HG02623 (cell line): ENCODE measurements around the gene CARD6.
A peak's percentile ranks its signal among the peaks of the same experiment; 100 is the strongest.
"Not testable (repeated sequence)": the region's sequence is repeated elsewhere in the genome, so short reads cannot be mapped to it uniquely, and the experiment has no call there.

ENCODE experiments used
- ATAC-seq: cut with Tn5 transposase; IDR thresholded peaks from one replicate; pipeline ENCODE4 v1.9.1; 2021; ENCODE audit warnings: moderate library complexity; ENCODE audit not compliant: unreplicated experiment

CARD6 gene

DNA sequence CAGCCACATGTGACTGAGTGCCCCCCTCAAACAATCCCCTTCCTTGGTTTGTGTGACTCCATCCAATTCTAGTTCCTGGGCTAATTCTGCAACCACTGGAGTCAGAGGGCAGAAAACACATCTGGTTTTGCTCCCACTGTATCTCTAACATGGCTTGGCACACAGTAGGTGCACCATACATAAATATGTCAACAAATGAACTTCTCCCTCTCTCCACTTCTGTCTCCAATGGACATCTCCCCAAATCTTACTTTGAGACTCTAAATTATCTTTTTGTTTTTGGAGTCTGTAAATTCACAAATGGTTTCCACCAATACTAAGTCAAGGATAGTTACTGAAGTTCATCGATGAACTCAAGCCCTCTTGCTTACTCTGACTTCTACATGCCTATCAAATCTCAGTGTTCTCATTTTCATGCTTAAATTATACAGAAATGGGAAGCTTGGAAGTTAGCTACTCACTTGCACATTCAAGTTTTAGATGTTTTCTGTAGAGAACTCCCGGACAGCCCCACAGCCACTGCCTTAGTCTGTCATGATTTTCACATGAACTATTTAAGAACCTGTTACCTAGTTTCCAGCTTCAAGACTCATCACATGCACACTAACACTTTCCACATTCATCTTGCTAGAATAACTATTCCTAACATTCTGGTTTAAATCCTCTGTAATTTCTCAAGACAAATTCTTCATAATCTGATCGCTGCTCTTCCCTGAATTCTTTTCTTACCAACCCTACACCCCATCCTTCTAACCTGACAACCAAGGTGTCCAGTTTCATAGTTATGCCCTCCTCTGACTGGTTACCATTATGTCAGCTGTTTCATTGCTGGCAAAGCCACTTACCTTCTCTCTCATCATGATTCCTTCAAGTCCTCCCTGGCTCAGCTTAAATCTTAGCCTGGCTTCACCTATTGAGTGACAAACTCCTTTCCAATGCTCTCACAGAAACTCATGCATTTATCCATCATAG lies 12.2 kb upstream of the CARD6 start:
- no peak for ATAC-seq

DNA sequence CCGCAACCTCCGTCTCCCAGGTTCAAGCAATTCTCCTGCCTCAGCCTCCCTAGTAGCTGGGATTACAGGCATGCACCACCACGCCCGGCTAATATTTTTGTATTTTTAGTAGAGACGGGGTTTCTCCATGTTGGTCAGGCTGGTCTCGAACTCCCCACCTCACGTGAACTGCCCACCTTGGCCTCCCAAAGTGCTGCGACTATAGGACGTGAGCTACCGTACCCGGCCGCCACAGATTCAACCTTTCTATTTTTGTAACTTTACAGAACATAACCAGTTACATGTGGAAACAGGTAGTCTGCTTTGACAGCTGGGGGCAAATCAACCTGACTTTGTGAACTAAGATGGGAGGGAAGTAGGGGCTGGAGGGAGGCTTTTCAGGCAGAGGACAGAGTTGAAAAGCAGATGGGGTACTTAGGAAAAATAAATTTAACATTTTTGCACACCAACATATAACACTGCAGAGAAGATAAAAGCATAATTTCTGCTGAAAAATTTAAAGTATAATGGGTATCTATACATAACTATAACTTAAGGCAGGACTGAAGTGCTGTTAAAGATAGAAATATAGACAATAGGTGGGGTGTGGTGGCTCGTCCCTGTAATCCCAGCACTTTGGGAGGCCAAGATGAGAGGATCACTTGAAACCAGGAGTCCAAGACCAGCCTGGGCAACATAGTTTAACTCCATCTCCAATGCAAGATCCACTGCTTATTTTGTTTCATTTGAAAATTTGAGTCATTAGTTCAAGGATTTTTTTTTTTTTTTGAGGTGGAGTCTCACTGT lies 11.2 kb upstream of the CARD6 start:
- no peak for ATAC-seq

DNA sequence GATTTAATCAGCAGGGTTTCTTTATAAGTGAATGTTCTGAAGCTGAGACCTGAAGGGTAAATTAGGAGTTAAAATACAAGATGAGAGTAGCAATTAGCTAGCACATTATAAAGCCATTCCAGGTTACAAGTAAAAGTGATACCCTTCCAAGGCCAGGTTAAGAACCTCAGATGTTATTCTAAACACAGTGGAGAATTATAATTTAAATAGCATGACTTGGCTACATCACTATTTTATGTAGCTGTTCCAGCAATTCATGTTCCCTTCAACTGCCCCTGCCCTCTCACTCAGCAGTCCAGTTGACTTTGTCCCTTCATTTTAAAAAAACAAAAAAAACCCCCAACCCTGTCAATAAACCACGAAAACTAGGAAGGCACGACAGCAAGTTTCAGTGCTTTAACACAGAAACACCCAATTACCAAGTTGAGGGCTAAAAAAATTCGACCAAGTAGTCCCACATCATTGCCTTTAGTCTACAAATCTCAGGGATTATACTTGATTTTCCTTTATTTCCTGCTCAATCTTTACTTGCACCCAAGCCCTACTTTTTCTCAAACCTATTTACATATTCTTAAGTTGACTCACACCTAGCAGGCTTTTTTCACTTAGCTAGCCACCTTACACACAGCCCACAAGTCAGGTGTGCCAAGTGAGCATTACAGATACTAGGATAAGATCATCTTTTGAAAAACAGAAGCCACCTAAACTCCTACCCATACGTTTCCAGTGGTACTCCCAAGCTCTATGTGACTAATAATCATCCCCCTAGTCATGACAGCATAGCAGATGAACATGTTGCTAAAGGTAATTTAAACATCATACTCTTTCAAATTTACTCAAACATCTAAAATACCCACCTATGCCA lies 9.6 kb upstream of the CARD6 start:
- ATAC-seq = peak; percentile 21

DNA sequence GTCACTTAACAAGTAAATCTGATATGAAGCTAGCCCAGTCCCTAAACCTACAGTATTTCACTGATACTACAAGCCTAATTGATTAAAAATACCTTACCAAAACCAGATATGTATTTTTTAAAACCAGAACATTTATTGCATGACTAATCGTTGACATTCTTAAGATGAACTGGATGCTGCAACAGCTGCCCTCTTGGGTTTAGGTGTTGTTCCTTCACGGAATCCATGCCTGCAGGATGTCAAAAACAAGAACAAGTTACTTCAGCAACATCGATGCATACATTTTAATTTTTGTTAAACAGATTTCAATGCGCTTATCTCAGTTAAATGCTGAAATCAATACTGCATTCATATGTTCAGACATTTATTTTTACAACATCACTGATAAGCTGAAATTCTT lies 8.8 kb upstream of the CARD6 start:
- no peak for ATAC-seq

DNA sequence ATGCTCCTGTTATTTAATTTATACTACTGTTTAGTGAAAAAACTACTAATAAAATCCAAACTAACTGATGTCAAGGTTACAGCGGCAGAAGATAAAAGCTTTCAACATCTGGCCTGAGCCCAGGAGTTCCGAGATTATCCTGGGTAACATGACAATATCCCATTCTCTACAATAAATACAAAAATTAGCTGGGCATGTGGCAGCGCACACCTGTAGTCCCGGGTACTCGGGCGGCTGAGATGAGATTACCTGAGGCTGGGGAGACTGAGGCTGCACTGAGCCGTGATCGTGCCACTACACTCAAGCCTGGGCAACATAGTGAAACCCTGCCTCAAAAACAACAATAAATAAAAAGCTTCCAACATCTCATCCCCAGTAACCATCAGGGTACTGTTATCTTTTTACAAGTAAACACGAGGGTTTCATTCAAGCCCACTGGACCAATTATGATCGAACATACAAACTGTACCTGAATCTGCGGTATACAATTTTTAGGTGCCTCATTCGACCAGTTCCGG lies 7.4 kb upstream of the CARD6 start:
- ATAC-seq = no peak

DNA sequence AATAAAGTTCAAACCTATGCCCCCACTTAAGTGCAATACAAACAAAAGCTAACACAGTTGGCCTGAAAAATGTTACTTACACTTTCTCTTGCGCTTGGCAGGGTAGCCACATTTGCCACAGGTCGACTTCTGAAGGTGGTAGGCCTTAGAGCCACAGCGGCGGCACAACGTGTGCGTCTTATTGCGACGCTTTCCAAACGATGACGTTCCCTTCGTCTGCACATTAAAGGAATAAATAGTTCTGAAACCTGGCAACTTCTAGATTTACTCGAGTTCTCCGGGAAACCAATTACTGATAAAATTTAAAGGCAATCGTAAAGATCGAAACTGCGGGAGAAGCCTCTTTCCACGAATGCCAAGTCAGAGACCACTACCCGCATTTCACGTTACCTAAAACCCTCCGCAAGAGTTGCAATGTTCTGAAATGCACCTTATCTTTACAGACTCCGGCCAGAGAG lies 6.7 kb upstream of the CARD6 start:
- no peak for ATAC-seq

DNA sequence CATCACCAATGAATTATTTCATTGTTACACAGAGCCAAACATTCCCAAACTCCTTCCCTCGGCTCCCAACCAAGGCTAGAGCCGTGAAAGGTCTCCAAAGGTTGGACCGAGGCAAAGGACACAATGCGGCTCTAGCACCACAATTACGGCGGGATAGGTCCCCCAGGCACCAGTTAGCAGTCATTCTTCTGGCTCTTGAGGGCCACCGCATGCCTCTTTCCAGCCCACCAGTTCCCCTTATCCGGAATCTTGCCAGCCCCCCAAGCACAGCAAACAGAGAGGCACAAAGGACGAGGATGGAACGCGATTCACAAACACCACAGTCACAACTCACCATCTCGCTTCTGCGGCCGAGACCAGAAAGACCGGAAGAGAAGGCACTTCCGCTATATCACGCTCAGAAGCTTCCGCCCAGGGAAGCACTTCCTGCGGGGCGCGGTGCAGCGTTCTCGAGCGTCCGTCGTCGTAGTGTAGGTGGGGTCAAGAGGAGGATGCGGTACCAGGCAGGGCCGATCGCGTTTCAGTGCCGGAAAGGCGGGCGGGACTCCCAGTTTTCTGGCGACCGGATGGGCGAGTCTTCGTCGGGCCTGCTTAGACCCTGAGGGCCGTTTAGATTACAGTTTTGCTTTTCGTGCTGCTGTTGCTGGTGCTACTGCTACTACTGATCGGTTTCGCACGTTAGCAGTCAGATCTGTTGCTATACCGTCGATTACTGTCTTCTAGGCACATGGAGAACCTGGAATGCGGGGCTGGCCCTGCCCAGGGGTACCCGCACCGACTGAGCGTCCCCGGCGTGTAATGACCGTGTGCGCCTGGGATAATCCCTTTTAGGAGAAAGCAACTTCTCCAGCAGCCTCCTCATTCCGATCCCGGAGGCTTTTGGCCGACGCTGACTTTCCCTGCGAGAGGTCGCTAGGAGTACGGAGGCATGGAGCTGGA lies 6.0 kb upstream of the CARD6 start, which contains the start of gene RPL37:
Gene RPL37, minus strand, starts transcription at position 374 of the 939 bp plus-strand sequence. Its CDS starts 37 bp downstream, at position 337.
- peak; percentile 95 for ATAC-seq

DNA sequence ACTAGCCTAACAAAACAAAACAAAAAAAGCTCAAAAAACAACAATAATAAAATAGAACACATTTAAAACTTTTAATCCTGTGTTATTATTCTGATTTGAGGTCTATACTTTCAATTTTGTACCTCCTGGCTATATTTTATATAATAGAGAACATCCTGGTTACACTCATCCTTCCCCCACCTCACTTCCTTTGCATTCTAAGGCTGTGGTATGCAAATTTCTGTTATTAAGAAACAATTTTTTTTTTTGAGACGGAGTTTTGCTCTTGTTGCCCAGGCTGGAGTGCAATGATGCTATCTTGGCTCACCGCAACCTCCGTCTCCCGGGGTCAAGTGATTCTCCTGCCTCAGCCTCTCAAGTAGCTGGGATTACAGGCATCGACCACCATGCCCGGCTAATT lies 3.1 kb upstream of the CARD6 start:
- no peak for ATAC-seq

DNA sequence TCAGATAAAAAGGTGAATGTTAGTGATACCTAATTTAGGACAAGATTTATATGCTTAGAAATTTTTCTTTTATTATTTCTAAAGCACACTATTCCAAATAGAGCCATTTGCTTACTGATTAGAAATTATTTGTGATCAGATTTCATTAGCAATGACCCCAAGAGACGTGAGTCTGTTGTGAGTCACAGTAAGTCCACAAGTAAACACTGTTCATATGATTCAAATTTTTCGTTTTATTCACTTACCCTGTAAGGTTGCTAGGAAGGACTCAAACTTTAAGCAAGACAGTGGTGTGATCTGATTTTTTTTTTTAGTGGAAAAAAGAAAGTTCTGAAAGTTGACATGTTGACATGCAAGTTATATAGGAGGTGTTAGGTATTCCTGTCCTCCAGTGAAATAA lies 1.2 kb downstream of the CARD6 start:
- ATAC-seq = no peak

DNA sequence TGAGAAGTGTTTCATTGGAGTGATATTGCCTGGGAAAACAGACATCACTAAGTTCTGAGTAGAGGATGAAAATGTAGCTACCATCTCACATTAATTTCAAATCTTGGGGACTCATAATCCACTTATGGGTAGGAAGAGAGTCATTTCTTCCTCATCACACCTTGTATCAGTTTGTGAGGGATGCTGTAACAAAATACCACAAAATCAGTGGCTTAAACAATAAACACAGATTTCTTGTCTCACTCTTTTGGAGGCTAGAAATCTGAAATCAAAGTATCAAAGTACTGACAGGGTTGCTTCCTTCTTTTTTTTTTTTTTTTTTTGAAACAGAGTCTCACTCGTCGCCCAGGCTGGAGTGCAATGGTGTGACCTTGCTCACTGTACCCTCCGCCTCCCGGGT lies 3.4 kb downstream of the CARD6 start:
- no peak for ATAC-seq

DNA sequence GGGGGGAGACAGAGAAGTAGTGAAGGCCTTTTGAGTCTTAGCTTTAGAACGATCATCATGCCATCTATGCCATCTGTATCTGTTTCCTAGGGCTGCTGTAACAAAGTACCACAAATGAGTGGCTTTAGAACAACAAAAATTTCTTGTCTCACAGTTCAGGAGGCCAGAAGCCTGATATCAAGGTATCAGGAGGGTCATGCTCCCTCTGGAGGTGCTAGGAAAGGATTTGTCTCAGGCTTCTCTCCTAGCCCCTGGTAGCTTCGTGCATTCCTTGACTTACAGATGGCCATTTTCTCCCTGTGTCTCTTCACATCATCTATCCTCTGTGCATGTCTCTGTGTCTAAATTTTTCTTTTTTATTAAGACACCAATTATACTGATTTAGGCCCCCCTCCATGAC lies 5.2 kb downstream of the CARD6 start:
- no peak for ATAC-seq

DNA sequence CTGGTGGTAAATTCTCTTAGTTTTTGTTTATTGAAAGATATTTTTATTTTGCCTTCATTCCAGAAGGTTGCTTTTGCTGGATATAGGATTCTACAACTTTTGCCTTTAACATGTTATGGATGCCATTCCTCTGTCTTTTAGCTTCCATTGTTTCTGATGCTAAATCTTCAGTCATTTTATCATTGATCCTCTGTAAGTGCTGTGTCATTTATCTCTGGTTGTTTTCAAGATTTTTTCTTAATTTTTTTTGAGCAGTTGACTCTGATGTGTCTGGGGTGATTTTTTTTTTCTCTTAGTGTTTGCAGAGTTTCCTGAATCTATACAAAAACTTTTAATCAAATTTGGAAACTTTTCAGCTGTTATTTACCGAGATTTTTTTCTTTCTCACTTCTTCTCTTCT lies 6.4 kb downstream of the CARD6 start:
- ATAC-seq = no peak

DNA sequence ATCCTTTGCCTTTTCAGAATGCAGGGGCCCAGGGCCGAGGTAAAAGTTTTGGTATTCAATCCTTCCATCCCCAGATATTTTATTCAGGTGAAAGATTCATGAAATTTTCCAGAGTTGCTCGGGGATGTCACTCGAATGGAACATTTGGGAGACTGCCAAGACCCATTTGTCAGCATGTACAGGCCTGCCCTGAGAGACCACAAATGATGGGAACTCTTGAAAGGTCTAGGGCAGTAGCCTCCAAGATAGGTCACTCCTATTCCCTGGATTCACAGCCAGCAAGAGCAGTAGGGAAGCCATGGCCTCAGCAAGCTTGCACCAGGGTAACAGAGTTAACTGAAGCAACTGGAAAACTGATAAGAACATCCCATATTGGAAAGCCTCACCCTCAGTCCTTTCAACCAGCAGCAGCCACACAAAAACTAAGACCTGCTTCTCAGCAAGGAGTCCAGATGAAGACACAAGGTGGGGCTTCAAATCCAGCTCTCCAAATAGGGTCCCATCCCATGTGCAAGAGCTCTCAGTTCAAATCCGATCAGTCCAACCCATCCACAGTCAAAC lies 12.5 kb downstream of the CARD6 start:
- ATAC-seq = no peak

DNA sequence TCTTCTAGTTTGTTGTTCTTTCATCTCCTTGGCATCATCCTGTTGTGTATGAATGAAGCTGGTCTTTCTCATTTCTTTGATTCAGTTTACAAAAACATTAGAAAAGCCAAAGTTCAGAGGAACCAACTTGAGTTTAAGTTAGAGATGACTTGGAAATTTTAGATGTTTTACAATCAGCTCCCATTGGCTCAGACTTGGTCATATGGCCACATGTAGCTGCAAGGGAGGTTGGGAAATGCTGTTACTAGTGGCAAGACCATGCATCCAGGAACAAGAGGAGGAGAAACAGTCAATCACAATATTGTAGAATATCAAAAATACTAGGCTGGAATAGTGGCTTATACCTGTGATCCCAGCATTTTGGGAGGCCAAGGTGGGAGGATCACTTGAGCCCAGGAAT lies 19.5 kb downstream of the CARD6 start:
- no peak for ATAC-seq

DNA sequence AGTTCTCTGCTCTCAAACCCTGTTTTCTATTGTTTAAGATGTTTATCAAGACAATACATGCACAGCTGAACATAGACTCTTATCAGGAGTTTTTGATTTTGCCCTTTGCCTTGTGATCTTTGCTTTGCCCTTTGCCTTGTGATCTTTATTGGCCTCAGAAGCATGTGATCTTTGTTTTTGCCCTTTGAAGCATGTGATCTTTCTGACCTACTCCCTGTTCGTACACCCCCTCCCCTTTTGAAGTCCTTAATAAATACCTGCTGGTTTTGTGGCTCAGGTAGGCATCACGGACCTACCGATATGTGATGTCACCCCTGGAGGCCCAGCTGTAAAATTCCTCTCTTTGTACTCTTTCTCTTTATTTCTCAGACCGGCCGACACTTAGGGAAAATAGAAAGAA lies 23.8 kb downstream of the CARD6 start:
- ATAC-seq = not testable (repeated sequence)

DNA sequence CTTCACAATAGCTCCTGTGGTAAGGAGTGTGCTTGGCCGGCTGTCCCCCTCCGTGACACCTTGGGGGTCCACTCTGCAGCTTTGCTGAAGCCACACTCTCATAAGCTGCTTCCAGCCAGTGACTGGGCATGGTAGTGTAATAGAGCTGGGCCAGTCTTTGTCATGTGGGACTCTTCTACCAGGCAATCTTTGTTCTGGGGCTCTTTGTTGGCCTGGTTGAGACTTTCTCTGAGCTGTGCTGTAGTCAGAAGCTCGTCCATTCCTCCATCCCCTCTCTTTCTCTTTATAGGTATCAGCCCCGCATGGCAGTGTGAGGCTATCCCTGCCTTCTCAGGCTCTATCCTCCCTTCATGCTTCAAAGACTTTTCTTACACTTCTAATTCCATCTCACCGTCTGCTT lies 25.7 kb downstream of the CARD6 start:
- no peak for ATAC-seq

DNA sequence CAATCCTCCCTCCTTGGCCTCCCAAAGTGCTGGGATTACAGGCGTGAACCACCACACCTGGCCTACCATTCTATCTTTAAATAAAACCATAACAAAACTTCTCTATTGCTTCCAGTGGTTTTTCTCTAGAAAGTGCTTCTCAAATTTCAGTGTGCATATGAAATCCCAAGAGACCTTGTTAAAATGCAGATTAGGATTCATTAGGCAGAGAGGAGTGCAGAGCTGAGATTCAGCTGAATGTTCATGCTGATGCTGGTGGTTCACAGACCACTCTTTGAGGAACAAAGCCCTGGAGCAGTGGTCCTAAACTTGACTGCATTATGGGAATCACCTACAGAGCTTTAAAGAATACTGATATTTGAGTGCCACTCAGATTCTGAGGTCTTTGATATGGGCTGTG lies 28.2 kb downstream of the CARD6 start:
- no peak for ATAC-seq

DNA sequence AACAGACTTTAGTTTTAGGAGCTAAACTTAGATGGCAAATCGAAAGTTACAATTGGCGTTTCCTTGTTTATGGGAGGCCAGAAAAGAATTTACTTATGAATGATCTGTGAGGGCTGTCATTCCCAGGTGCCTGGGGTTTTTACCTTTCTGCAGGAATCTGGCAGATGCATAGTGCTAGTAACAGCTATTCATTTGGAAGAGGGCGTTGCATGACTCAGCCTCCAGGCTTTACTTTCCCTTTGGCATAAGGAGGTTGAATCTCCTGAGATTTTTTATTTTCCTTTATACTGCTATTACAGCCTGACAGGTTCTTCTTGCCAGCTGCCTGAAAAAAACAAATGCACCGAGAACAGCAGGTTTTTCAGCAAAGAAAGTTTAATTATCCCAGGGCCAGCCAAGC lies 30.0 kb downstream of the CARD6 start:
- ATAC-seq = no peak

DNA sequence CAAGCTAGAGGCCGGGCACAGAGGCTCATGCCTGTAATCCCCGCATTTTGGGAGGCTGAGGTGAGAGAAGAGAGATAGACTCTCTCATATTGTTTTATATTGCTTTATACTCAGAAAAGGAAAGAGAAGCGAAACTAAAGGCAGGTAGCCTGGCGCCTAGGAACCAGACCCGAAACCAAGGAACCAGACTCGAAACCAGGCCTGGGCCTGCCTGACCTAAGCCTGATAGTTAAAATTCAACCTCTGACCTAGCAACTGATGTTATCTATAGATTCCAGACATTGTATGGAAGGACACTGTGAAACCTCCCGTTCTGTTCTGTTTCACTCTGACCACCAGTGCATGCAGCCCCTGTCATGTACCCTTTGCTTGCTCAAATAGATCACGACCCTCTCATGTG lies 31.1 kb downstream of the CARD6 start:
- not testable (repeated sequence) for ATAC-seq
